T-cell (primary cell): ENCODE results near the gene PRSS22. TPM values are rescaled to one million over a fixed set of nuclear protein-coding genes. Genes with fewer than 3 reads are reported as not detected.

ENCODE experiments used
- ATAC-seq, 4 experiments: fragments of 200-7000 bp in 3 of 4; fragments of 150-1000 bp in 1 of 4; cut with Tn5 transposase; replicated peaks in 1 of 4; 1 replicate in 3 of 4; 2 replicates in 1 of 4; pipeline ENCODE4 v1.10.0; 2021; ENCODE audit warnings: moderate library complexity in 3 of 4, mild to moderate bottlenecking in 2 of 4, moderate number of reproducible peaks in 1 of 4
- CTCF ChIA-PET, 2 donors: fragments of 300-600 bp; sonication (Branson Sonifier 250); formaldehyde crosslinking; loops; one replicate each; lab custom pipeline; 2022; ENCODE audit warnings: antibody characterized with exemption in 2 of 2; lab: Charles Lee
- POLR2A ChIA-PET, 2 donors: fragments of 300-600 bp; sonication (Branson Sonifier 250); formaldehyde crosslinking; loops; one replicate each; lab custom pipeline; 2022; ENCODE audit warnings: antibody characterized with exemption in 2 of 2; lab: Charles Lee
- DNase-seq, 35 experiments: peaks; one replicate each; pipeline versions ENCODE4 v3.0.0 to v3.0.0-alpha.2; 2013 to 2023
- H3K27ac ChIP-seq: one replicate; pipeline ENCODE4 v1.5.1; 2013; ENCODE audit warnings: low read length
- H3K27me3 ChIP-seq, 2 experiments: replicated peaks in 1 of 2; 1 replicate in 1 of 2; 2 replicates in 1 of 2; pipeline versions ENCODE4 v1.6.1 to v1.7.0; 2013; ENCODE audit warnings: low read length in 1 of 2, mixed read lengths in 1 of 2; ENCODE audit not compliant: control insufficient read depth in 2 of 2, insufficient read depth in 2 of 2; ENCODE audit errors: extremely low read depth in 1 of 2
- H3K36me3 ChIP-seq, 2 donors: 1 replicate in 1 of 2; 2 replicates in 1 of 2; pipeline versions ENCODE4 v1.6.1 to v1.7.0; 2013; ENCODE audit warnings: low read length in 1 of 2; ENCODE audit not compliant: control insufficient read depth in 2 of 2, insufficient read depth in 1 of 2; ENCODE audit errors: extremely low read depth in 1 of 2
- H3K4me1 ChIP-seq, 2 experiments: 1 replicate in 1 of 2; 2 replicates in 1 of 2; pipeline versions ENCODE4 v1.6.1 to v1.7.0; 2013; ENCODE audit warnings: low read length in 2 of 2, mixed read lengths in 1 of 2; ENCODE audit not compliant: insufficient read depth in 2 of 2, control insufficient read depth in 1 of 2; ENCODE audit errors: extremely low read depth in 1 of 2
- H3K4me3 ChIP-seq, 2 donors: 1 replicate in 1 of 2; 2 replicates in 1 of 2; pipeline versions ENCODE4 v1.5.1 to v1.7.0; 2013; ENCODE audit warnings: mild to moderate bottlenecking in 2 of 2, low read length in 1 of 2, moderate library complexity in 1 of 2; ENCODE audit not compliant: control insufficient read depth in 1 of 2; ENCODE audit errors: extremely low read depth in 1 of 2
- H3K9me3 ChIP-seq: 2 replicates; pipeline ENCODE4 v1.7.0; 2013
- H3K27ac Mint-ChIP-seq, 2 donors: one replicate each; pipeline ENCODE4 v1.8.0; 2020 to 2021; ENCODE audit warnings: mild to moderate bottlenecking in 2 of 2, mixed read lengths in 2 of 2
- H3K27me3 Mint-ChIP-seq, 2 donors: one replicate each; pipeline ENCODE4 v1.8.0; 2021 to 2022; ENCODE audit warnings: mixed read lengths in 2 of 2
- H3K36me3 Mint-ChIP-seq: one replicate; pipeline ENCODE4 v1.8.0; 2021; ENCODE audit warnings: mixed read lengths
- H3K4me1 Mint-ChIP-seq, 3 donors: one replicate each; pipeline ENCODE4 v1.8.0; 2020 to 2022; ENCODE audit warnings: mixed read lengths in 3 of 3, mild to moderate bottlenecking in 1 of 3
- H3K4me3 Mint-ChIP-seq, 3 donors: one replicate each; pipeline ENCODE4 v1.8.0; 2020 to 2022; ENCODE audit warnings: mild to moderate bottlenecking in 3 of 3, mixed read lengths in 3 of 3, moderate library complexity in 3 of 3
- H3K9me3 Mint-ChIP-seq, 3 donors: one replicate each; pipeline ENCODE4 v1.8.0; 2020 to 2022; ENCODE audit warnings: mixed read lengths in 3 of 3
- WGBS: methylation state at CpG from one replicate; pipeline ENCODE4 v1.1.5; 2013; ENCODE audit warnings: missing lambda C conversion rate; ENCODE audit not compliant: insufficient coverage; 5-methylcytosine and 5-hydroxymethylcytosine counted together
- total RNA-seq, 35 experiments: library from RNA in 6 of 35; stranded (reverse) in 6 of 35; fragments of 120-200 nt in 1 of 35; gene quantifications; one replicate each; pipeline versions ENCODE4 v1.2.1 to v1.2.4 and lab custom pipeline; 2013 to 2026

Gene PRSS22
- total RNA-seq, 5 donors from 2014 or later (not counting 1 experiment from before 2014, with no cell fraction given), result 0.56 to 2.6 (median 1.4) TPM; not detected in 1

DNA sequence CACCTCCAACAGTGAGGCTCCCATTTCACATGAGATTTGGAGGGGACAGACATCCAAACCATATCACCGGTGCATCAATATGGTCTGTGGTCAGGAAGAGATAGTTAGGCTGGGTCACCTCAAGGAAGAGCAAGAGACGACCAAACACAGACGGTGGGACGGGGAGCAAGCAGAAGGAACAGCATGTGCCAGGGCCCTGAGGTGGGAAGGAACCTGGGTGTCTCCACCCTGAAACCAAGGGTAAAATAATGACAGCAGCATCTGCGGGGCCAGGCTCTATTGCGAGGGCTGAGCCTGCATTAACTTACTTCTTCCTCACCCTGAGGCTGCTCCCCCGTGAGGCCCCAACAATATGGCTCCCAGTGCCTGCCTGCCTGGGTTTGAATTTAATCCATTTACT is 49.8 kb downstream of the PRSS22 start:
- Mint-ChIP-seq H3K27ac (no peak overlapping the region), H3K4me1 (no peaks in the 10 kb centered on the region), H3K9me3 (peaks cover 7 to 13% (median 7%) of the 10 kb centered on the region in 3 donors), H3K36me3 (no peaks in the 10 kb centered on the region), H3K27me3 (peaks cover 26 to 47% of the 10 kb centered on the region in 2 donors), H3K4me3 (no peak overlapping the region)
- Histone ChIP-seq H3K27me3 (peaks cover 0 to 51% of the 10 kb centered on the region in 2 experiments), H3K9me3 (no peaks in the 10 kb centered on the region), H3K4me3 (no peak overlapping the region), H3K27ac (no peak overlapping the region), H3K4me1 (no peaks in the 10 kb centered on the region), H3K36me3 (no peaks in the 10 kb centered on the region)
- ATAC-seq, result no peak
- ChIA-PET CTCF (no interaction called here), POLR2A (no interaction called here)
- WGBS, result 89% methylated on average over 3 of the region's 7 CpGs
- DNase-seq, result no peak

DNA sequence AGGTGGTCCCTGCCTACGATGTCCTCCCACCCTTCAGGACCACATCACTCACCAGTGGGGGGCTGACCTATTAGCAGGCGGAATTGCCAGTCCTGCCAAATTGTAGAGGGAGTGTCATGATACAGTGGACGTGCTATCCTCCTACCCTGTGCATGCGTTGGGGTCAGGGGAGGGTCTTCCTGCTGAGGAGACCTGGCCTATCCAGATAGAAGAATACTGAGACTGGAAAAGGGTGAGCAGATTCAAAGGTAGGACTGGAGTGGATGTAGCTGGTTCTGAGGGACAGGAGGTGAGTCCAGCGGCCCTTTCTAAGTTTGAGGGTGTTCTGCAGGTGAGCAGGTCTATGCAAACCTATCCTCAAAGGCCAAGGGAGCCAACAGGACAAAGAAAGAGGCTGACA is 51.7 kb downstream of the PRSS22 start:
- no peak for ATAC-seq
- no peaks in the 10 kb centered on the region for H3K36me3 ChIP-seq

DNA sequence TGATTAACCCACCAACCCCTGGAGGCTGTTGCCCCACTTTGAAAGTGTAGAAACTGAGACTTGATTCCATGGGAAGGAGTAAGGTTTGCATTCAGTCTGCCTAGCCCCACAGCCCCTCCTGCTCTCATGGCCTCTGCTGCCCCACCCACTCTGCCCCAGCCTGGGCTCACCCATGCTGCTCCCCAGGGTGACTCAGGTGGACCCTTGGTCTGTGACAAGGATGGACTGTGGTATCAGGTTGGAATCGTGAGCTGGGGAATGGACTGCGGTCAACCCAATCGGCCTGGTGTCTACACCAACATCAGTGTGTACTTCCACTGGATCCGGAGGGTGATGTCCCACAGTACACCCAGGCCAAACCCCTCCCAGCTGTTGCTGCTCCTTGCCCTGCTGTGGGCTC is 53.2 kb downstream of the PRSS22 start:
- Histone ChIP-seq H3K9me3 (no peaks in the 10 kb centered on the region), H3K27ac (no peak overlapping the region), H3K36me3 (no peaks in the 10 kb centered on the region), H3K27me3 (peaks cover 0 to 32% of the 10 kb centered on the region in 2 experiments), H3K4me1 (no peaks in the 10 kb centered on the region), H3K4me3 (no peak overlapping the region)
- DNase-seq, result no peak
- Mint-ChIP-seq H3K4me3 (no peak overlapping the region), H3K27me3 (peaks cover 18 to 30% of the 10 kb centered on the region in 2 donors), H3K9me3 (peaks cover 7 to 17% (median 9%) of the 10 kb centered on the region in 3 donors), H3K4me1 (no peaks in the 10 kb centered on the region), H3K36me3 (no peaks in the 10 kb centered on the region), H3K27ac (no peak overlapping the region)
- POLR2A ChIA-PET, result no interaction called here
- WGBS, result 90% methylated on average over 3 of the region's 4 CpGs
- CTCF ChIA-PET, result no interaction called here
- ATAC-seq, result no peak

More for the DNA sequence above, 51.7 kb downstream of the PRSS22 start:
- no peaks in the 10 kb centered on the region for H3K4me1 Mint-ChIP-seq
- DNase-seq, result no peak
- Histone ChIP-seq H3K27me3 (peaks cover 0 to 38% of the 10 kb centered on the region in 2 experiments), H3K27ac (no peak overlapping the region), H3K4me1 (no peaks in the 10 kb centered on the region), H3K9me3 (no peaks in the 10 kb centered on the region), H3K4me3 (no peak overlapping the region)
- POLR2A ChIA-PET, result no interaction called here
- H3K27ac Mint-ChIP-seq, result no peak overlapping the region
- WGBS, result 85% methylated on average over 3 of the region's 5 CpGs
- H3K4me3 Mint-ChIP-seq, result no peak overlapping the region
- CTCF ChIA-PET, result no interaction called here
- peaks cover 7 to 17% (median 9%) of the 10 kb centered on the region in 3 donors for H3K9me3 Mint-ChIP-seq
- H3K36me3 Mint-ChIP-seq, result no peaks in the 10 kb centered on the region
- peaks cover 22 to 39% of the 10 kb centered on the region in 2 donors for H3K27me3 Mint-ChIP-seq

DNA sequence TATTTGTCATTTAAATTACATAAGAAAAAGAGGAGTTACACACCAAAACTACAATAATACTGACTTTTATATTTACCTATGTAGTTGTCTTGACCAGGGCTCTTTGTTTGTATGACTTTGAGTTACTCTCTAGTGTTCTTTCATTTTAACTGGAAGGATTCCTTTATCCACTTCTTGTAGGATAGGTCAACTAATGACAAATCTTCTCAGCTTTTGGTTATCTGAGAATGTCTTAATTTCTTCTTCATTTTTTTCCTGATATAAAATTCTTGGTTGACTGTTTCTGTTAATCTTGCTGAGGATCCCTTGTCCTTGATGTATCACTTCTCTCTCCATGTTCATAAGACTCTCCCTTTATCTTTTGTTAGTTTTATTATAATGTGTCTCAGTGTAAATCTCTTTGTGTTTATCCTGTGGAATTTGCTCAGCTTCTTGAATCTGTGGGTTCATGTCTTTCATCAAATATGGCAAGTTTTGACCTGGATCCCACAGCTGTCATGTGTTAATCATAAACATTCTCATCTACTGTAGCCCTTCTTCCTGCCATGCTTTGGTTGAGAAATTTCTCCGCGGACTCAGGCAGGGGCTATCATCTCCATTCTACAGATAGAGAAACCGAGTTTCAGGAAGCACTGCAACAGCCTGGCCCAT is 54.3 kb downstream of the PRSS22 start:
- Mint-ChIP-seq H3K27me3 (peaks cover 18 to 23% of the 10 kb centered on the region in 2 donors), H3K27ac (no peak overlapping the region), H3K36me3 (no peaks in the 10 kb centered on the region), H3K4me1 (no peaks in the 10 kb centered on the region), H3K4me3 (no peak overlapping the region), H3K9me3 (peaks cover 4 to 17% (median 9%) of the 10 kb centered on the region in 3 donors)
- no CpG with 5 or more reads among the region's 3 CpGs for WGBS
- ChIA-PET CTCF (no interaction called here), POLR2A (interaction anchor here in 1 of 2 donors (0.6 kb wide), 1 partner anchor 220 kb away, joined by 3 read pairs; the partner anchor contains the start of genes HCFC1R1 and THOC6)
- Histone ChIP-seq H3K27me3 (peaks cover 0 to 39% of the 10 kb centered on the region in 2 experiments), H3K36me3 (no peaks in the 10 kb centered on the region), H3K9me3 (no peaks in the 10 kb centered on the region), H3K4me1 (no peaks in the 10 kb centered on the region), H3K27ac (no peak overlapping the region), H3K4me3 (no peak overlapping the region)
- ATAC-seq (no peak), DNase-seq (no peak)

Other genes starting within 250 kb of the PRSS22 start
- gene KCTD5, start 175.6 kb downstream of the PRSS22 start, total RNA-seq, result 10 to 100 TPM; 19.5 to 29.1 (median 26.3) TPM
- gene PRSS27, start 137.9 kb downstream of the PRSS22 start, total RNA-seq, result 1 to 10 TPM in 3 of 5 donors, under 1 TPM in 2; 0.70 to 2.0 (median 1.1) TPM
- 1,000 to 10,000 TPM in 2 of 5 donors, 100 to 1,000 TPM in 3; 784 to 1,343 (median 947) TPM for gene SRRM2, start 105.5 kb downstream of the PRSS22 start, total RNA-seq
- gene ELOB, start 80.9 kb downstream of the PRSS22 start, total RNA-seq, result 100 to 1,000 TPM in 4 of 5 donors, 10 to 100 TPM in 1; 71.8 to 153 (median 131) TPM
- gene PRSS33, start 70.6 kb downstream of the PRSS22 start, total RNA-seq, result not detected
- not detected for gene PRSS41, start 59.7 kb downstream of the PRSS22 start, total RNA-seq
- gene PRSS21, start 40.9 kb downstream of the PRSS22 start, total RNA-seq, result 1 to 10 TPM in 4 of 5 donors, under 1 TPM in 1; 0.90 to 8.3 (median 3.3) TPM
- under 1 TPM in 1 of 5 donors, not detected in 4; 0.43 TPM for gene ZG16B, start 27.9 kb downstream of the PRSS22 start, total RNA-seq
- gene FLYWCH2, start 25.0 kb upstream of the PRSS22 start, total RNA-seq, result 10 to 100 TPM; 12.1 to 31.4 (median 25.6) TPM
- 100 to 1,000 TPM in 3 of 5 donors, 10 to 100 TPM in 2; 83.0 to 144 (median 106) TPM for gene FLYWCH1, start 53.8 kb upstream of the PRSS22 start, total RNA-seq
- under 1 TPM in 1 of 5 donors, not detected in 4; 0.15 TPM for gene KREMEN2, start 106.1 kb upstream of the PRSS22 start, total RNA-seq
- gene PAQR4, start 111.2 kb upstream of the PRSS22 start, total RNA-seq, result 1 to 10 TPM; 1.9 to 3.3 (median 3.1) TPM
- gene PKMYT1, start 122.3 kb upstream of the PRSS22 start, total RNA-seq, result 1 to 10 TPM; 1.3 to 3.1 (median 1.7) TPM
- gene CLDN9, start 154.8 kb upstream of the PRSS22 start, total RNA-seq, result under 1 TPM in 1 of 5 donors, not detected in 4; 0.16 TPM
- 1 to 10 TPM in 1 of 5 donors, under 1 TPM in 2, not detected in 2; 0.30 to 1.1 (median 0.85) TPM for gene CLDN6, start 160.0 kb upstream of the PRSS22 start, total RNA-seq
- 1 to 10 TPM in 4 of 5 donors, under 1 TPM in 1; 0.43 to 3.7 (median 2.5) TPM for gene TNFRSF12A, start 162.2 kb upstream of the PRSS22 start, total RNA-seq
- 10 to 100 TPM; 11.4 to 25.9 (median 22.3) TPM for gene HCFC1R1, start 165.8 kb upstream of the PRSS22 start, total RNA-seq
- gene THOC6, start 165.9 kb upstream of the PRSS22 start, total RNA-seq, result 10 to 100 TPM; 23.7 to 32.8 (median 31.7) TPM
- under 1 TPM in 3 of 5 donors, not detected in 2; 0.13 to 0.16 (median 0.15) TPM for gene BICDL2, start 178.8 kb upstream of the PRSS22 start, total RNA-seq
- 1 to 10 TPM; 1.6 to 9.6 (median 4.1) TPM for gene MMP25, start 188.4 kb upstream of the PRSS22 start, total RNA-seq
- gene IL32, start 207.5 kb upstream of the PRSS22 start, total RNA-seq, result 1,000 to 10,000 TPM in 2 of 5 donors, 100 to 1,000 TPM in 3; 736 to 1,200 (median 999) TPM
- under 1 TPM in 4 of 5 donors, not detected in 1; 0.19 to 0.64 (median 0.39) TPM for gene ZSCAN10, start 241.1 kb upstream of the PRSS22 start, total RNA-seq